Measurements from ENCODE around the gene LDHAL6B. TPM values are rescaled to one million over a fixed set of nuclear protein-coding genes. Genes with fewer than 3 reads are reported as not detected.

Gene LDHAL6B
- total and polyA plus RNA-seq, 2 donors from 2014 or later = not detected

DNA sequence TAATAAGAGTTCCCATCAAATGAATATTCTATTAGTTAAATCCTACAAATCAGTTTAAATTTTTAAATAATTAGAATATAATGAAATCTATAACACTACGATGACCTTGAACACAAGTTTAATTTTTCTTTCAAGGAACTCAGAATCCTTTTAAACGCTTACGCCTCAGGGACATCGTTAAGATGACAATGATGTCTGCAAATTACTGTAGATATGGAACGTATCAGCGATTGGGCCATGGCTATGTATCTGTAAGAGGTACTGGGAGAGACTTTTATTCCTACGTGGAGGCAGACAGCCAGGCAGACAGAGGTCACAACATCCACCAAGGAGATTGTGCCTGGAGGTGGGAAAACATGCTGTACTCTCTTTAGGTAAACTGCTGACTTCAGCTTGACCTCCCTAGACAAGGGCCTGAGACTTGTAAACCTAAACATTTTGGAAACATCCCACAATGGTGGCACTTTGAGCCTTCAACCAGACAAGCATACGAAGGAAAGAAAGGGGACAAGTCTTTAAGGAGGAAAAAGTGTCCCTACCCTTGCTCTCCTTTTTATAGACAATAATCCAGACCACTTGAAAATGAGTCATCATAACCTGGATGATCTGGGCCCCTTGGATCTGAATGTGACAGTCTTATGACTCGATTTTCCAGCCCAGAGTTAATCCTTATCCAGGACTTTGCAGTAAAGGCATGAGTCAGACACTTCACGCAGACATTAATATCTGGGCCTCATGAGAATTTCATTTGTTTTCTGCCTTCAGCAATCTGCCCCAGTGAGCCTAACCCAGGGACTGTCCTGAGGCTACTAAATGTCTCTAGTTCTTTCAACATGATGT lies 6.8 kb upstream of the LDHAL6B start:
- intact Hi-C loops (cut with DNase I) = no loop called here
- H3K9ac ChIP-seq (ENCODE audit: low read length in 3 of 3) = no peak overlapping the region
- FAIRE-seq = no peak
- no peak overlapping the region for H3K4me3 ChIP-seq (ENCODE audit: low read length in 3 of 3)
- H3K27me3 ChIP-seq (ENCODE audit: control insufficient read depth, insufficient read depth, low read length) = no peaks in the 10 kb centered on the region
- TF ChIP-seq, protein P1, sequence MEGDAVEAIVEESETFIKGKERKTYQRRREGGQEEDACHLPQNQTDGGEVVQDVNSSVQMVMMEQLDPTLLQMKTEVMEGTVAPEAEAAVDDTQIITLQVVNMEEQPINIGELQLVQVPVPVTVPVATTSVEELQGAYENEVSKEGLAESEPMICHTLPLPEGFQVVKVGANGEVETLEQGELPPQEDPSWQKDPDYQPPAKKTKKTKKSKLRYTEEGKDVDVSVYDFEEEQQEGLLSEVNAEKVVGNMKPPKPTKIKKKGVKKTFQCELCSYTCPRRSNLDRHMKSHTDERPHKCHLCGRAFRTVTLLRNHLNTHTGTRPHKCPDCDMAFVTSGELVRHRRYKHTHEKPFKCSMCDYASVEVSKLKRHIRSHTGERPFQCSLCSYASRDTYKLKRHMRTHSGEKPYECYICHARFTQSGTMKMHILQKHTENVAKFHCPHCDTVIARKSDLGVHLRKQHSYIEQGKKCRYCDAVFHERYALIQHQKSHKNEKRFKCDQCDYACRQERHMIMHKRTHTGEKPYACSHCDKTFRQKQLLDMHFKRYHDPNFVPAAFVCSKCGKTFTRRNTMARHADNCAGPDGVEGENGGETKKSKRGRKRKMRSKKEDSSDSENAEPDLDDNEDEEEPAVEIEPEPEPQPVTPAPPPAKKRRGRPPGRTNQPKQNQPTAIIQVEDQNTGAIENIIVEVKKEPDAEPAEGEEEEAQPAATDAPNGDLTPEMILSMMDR (IDR thresholded peaks at IDR 0.05; ENCODE audit: borderline replicate concordance, extremely low read depth, insufficient read depth) = no peak
- no peak overlapping the region for H3K27ac ChIP-seq (ENCODE audit: low read depth in 2 of 2, low read length in 2 of 2)
- no peaks in the 10 kb centered on the region for H3K4me1 ChIP-seq (ENCODE audit: control insufficient read depth in 2 of 3, insufficient read depth in 2 of 3, low read depth in 1 of 3, low read length in 3 of 3)
- no peak for DNase-seq
- H3K36me3 ChIP-seq (ENCODE audit: control insufficient read depth in 2 of 3, insufficient read depth in 3 of 3, low read length in 3 of 3) = peaks cover 0 to 25% (median 23%) of the 10 kb centered on the region in 3 donors
- H3K9me3 ChIP-seq (ENCODE audit: control insufficient read depth in 2 of 3, insufficient read depth in 1 of 3, low read length in 3 of 3) = no peaks in the 10 kb centered on the region

DNA sequence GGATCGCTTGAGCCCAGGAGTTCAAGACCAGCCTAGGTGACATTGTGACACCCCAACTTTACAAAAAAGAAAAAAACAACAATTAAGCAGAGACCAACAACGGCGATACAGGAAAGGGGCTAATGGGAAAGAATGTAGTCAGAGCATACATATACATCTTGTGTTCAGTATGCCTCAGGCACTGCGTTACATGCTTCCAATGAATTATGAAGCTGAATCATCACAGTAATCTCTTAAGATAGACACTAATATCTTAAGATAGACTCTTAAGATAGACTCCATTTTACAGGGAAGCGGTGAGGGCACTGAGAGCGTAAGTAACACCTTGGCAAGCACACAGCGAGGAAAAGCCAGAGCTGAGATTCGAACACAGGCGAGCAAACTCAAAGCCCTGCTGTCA lies 6.1 kb upstream of the LDHAL6B start:
- Histone ChIP-seq H3K27me3 (ENCODE audit: control insufficient read depth, insufficient read depth, low read length) (no peaks in the 10 kb centered on the region), H3K4me3 (ENCODE audit: low read length in 3 of 3) (no peak overlapping the region), H3K36me3 (ENCODE audit: control insufficient read depth in 2 of 3, insufficient read depth in 3 of 3, low read length in 3 of 3) (peaks cover 0 to 25% (median 19%) of the 10 kb centered on the region in 3 donors), H3K27ac (ENCODE audit: low read depth in 2 of 2, low read length in 2 of 2) (no peak overlapping the region), H3K9ac (ENCODE audit: low read length in 3 of 3) (no peak overlapping the region), H3K4me1 (ENCODE audit: control insufficient read depth in 2 of 3, insufficient read depth in 2 of 3, low read depth in 1 of 3, low read length in 3 of 3) (no peaks in the 10 kb centered on the region), H3K9me3 (ENCODE audit: control insufficient read depth in 2 of 3, insufficient read depth in 1 of 3, low read length in 3 of 3) (no peaks in the 10 kb centered on the region)
- no peak for FAIRE-seq
- intact Hi-C loops (cut with DNase I) = no loop called here
- DNase-seq = no peak
- TF ChIP-seq, protein P1 (IDR thresholded peaks at IDR 0.05; ENCODE audit: borderline replicate concordance, extremely low read depth, insufficient read depth) = no peak

DNA sequence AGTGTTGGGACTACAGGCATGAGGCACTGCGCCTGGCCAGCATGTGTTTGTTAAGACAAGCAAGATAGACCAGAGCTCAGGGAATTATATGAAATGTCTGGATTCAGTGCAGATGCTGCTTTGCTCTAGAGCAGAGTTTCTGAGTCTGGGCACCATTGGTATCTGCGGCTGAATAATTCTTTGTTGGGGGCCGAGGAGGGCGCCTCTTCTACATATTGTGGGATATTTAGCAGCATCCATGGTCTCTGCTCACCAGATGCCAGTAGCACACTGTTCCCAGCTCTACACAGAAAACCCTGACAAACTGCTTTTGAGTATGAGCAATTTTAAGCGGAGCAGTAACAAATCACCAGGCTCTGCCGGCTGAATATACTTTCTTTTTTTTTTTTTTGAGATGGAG lies 3.6 kb upstream of the LDHAL6B start:
- DNase-seq (no peak), FAIRE-seq (no peak)
- H3K4me1 ChIP-seq (ENCODE audit: control insufficient read depth in 2 of 3, insufficient read depth in 2 of 3, low read depth in 1 of 3, low read length in 3 of 3) = no peaks in the 10 kb centered on the region
- H3K9me3 ChIP-seq (ENCODE audit: control insufficient read depth in 2 of 3, insufficient read depth in 1 of 3, low read length in 3 of 3) = no peaks in the 10 kb centered on the region
- H3K36me3 ChIP-seq (ENCODE audit: control insufficient read depth in 2 of 3, insufficient read depth in 3 of 3, low read length in 3 of 3) = peaks cover 2 to 36% (median 32%) of the 10 kb centered on the region in 3 donors
- no peaks in the 10 kb centered on the region for H3K27me3 ChIP-seq (ENCODE audit: control insufficient read depth, insufficient read depth, low read length)
- TF ChIP-seq, protein P1 (IDR thresholded peaks at IDR 0.05; ENCODE audit: borderline replicate concordance, extremely low read depth, insufficient read depth) = no peak
- intact Hi-C loops (cut with DNase I) = no loop called here
- no peak overlapping the region for H3K4me3 ChIP-seq (ENCODE audit: low read length in 3 of 3)
- H3K27ac ChIP-seq (ENCODE audit: low read depth in 2 of 2, low read length in 2 of 2) = no peak overlapping the region
- no peak overlapping the region for H3K9ac ChIP-seq (ENCODE audit: low read length in 3 of 3)
